Measurements from ENCODE around the gene MAPK6. TPM values are rescaled to one million over a fixed set of nuclear protein-coding genes. Genes with fewer than 3 reads are reported as not detected.

Gene MAPK6
- total and polyA plus RNA-seq, 2 of the 8 experiments (the other 6 are each of a cell fraction or from before 2014, with no cell fraction given): 22.6 to 108 TPM

DNA sequence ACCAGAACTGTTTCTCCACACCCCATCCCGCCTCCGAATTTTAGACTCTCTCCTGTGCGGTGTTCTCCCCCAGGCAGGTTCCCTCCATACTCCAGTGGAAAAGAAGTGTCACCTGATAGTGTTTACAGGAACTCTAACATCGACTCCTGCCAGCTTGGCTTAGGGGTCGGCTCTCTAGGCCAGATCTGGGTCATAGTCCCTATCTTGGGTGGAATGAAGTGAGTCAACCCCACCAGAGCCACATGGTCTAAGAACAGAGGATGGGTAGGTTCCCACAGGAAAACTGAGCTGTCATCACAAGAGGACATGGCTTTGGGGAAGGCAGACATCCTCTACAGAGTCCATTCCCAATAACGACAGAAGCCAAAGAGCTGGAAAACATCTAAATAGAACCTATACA is 87.6 kb downstream of the MAPK6 start:
- DNase-seq (ENCODE audit: low read depth in 1 of 2, low spot score in 2 of 2): no peak
- H2BK120ac ChIP-seq (replicated peaks; ENCODE audit: low read depth, low read length): no peak overlapping the region
- no peak for FAIRE-seq
- no peak overlapping the region for H3K23ac ChIP-seq (ENCODE audit: insufficient read length)
- H4K91ac ChIP-seq (replicated peaks; ENCODE audit: insufficient read length, low read length): no peak overlapping the region
- WGBS, 2 experiments (ENCODE audit: extremely low coverage in 1 of 2, insufficient coverage in 1 of 2, insufficient read length in 1 of 2, insufficient replicate concordance in 2 of 2, low coverage in 1 of 2, low lambda C conversion rate in 2 of 2, missing lambda C conversion rate in 1 of 2): 90% methylated on average over 6 of the region's 6 CpGs; no CpG with 5 or more reads in 1 of the 2 experiments
- no peaks in the 10 kb centered on the region for H3K9me3 ChIP-seq (ENCODE audit: insufficient read depth in 2 of 2, low read depth in 1 of 2, low read length in 1 of 2)
- no peak overlapping the region for H2BK15ac ChIP-seq (ENCODE audit: low read length)
- H3K27me3 ChIP-seq (replicated peaks in 1 of 4; ENCODE audit: control insufficient read depth in 3 of 4, extremely low read depth in 1 of 4, insufficient read depth in 3 of 4, low read length in 3 of 4): peaks cover 0 to 4% (median 1%) of the 10 kb centered on the region in 4 experiments; a peak in 4 of 7 replicates
- POLR2A ChIA-PET (ENCODE audit: partially characterized antibody): interaction anchor here (0.6 to 1.1 kb wide), 2 partner anchors 11 to 1055 kb away, joined by 3 read pairs; no protein-coding TSS in a partner anchor
- H3K79me1 ChIP-seq (ENCODE audit: low read depth, low read length): no peaks in the 10 kb centered on the region
- H3K36me3 ChIP-seq (ENCODE audit: control insufficient read depth in 2 of 4, insufficient read depth in 4 of 4, low read length in 3 of 4): no peaks in the 10 kb centered on the region
- no peak overlapping the region for H3K27ac ChIP-seq (ENCODE audit: low read depth, low read length)
- no peaks in the 10 kb centered on the region for H4K20me1 ChIP-seq (replicated peaks in 1 of 2; ENCODE audit: control insufficient read depth in 1 of 2, insufficient read depth in 2 of 2, low read length in 2 of 2)
- no peak overlapping the region for H3K14ac ChIP-seq (ENCODE audit: insufficient read length)
- no peak overlapping the region for H3K18ac ChIP-seq (ENCODE audit: extremely low read depth, low read length)
- no peak overlapping the region for H3K9ac ChIP-seq (replicated peaks in 1 of 4; ENCODE audit: extremely low read depth in 1 of 4, low read depth in 3 of 4, low read length in 3 of 4)
- 0 out of 7 replicates have a peak, but pooled peaks cover 0 to 2% (median 0%) of the 10 kb centered on the region in 4 experiments for H3K4me1 ChIP-seq (replicated peaks in 1 of 4; ENCODE audit: control insufficient read depth in 3 of 4, insufficient read depth in 4 of 4, low read length in 3 of 4)
- no peak overlapping the region for H3K56ac ChIP-seq (replicated peaks; ENCODE audit: insufficient read length, low read depth, low read length)
- H2BK20ac ChIP-seq (ENCODE audit: low read length): no peak overlapping the region
- no peak overlapping the region for H2AFZ ChIP-seq (ENCODE audit: low read length)
- H4K5ac ChIP-seq (ENCODE audit: insufficient read length, low read depth, low read length): no peak overlapping the region
- H2BK5ac ChIP-seq (ENCODE audit: low read depth, low read length): no peak overlapping the region
- CTCF ChIA-PET (ENCODE audit: partially characterized antibody): interaction anchor here (1.4 kb wide), 1 partner anchor 24 kb away, joined by 3 read pairs; no protein-coding TSS in a partner anchor
- H2AK5ac ChIP-seq (ENCODE audit: low read depth, low read length): no peak overlapping the region
- H3K23me2 ChIP-seq (ENCODE audit: low read depth, low read length): no peaks in the 10 kb centered on the region; the same call in 1 of the 2 replicates
- no peak overlapping the region for H4K8ac ChIP-seq (ENCODE audit: extremely low read depth, insufficient read depth, low read length)
- H3K4me3 ChIP-seq (ENCODE audit: extremely low read depth in 1 of 4, insufficient read depth in 2 of 4, low read depth in 3 of 4, low read length in 4 of 4): no peak overlapping the region
- H3K79me2 ChIP-seq (ENCODE audit: control insufficient read depth in 1 of 2, insufficient read depth in 2 of 2, low read length in 2 of 2): no peaks in the 10 kb centered on the region
- H2BK12ac ChIP-seq (ENCODE audit: low read depth, low read length): no peak overlapping the region
- no peak overlapping the region for H3K4me2 ChIP-seq (ENCODE audit: insufficient read depth in 1 of 2, low read depth in 2 of 2, low read length in 2 of 2)
- H3K4ac ChIP-seq (replicated peaks; ENCODE audit: insufficient read length, low read depth, low read length): no peak overlapping the region
- no peak for TF ChIP-seq TEAD4 (IDR thresholded peaks at IDR 0.05; ENCODE audit: low read depth, low read length)
- TF ChIP-seq MAFK (IDR thresholded peaks at IDR 0.05; ENCODE audit: low read depth, low read length): no peak
- TF ChIP-seq EP300 (IDR thresholded peaks at IDR 0.05; ENCODE audit: borderline replicate concordance in 1 of 2, low read depth in 2 of 2, low read length in 2 of 2): no peak
- TF ChIP-seq CBX5 (IDR thresholded peaks at IDR 0.05; ENCODE audit: low read depth, low read length): no peak
- TF ChIP-seq, protein P1, sequence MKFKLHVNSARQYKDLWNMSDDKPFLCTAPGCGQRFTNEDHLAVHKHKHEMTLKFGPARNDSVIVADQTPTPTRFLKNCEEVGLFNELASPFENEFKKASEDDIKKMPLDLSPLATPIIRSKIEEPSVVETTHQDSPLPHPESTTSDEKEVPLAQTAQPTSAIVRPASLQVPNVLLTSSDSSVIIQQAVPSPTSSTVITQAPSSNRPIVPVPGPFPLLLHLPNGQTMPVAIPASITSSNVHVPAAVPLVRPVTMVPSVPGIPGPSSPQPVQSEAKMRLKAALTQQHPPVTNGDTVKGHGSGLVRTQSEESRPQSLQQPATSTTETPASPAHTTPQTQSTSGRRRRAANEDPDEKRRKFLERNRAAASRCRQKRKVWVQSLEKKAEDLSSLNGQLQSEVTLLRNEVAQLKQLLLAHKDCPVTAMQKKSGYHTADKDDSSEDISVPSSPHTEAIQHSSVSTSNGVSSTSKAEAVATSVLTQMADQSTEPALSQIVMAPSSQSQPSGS (IDR thresholded peaks at IDR 0.05; ENCODE audit: low read length): no peak
- no peak for TF ChIP-seq SUZ12 (IDR thresholded peaks at IDR 0.05; ENCODE audit: low read length)
- TF ChIP-seq RAD21 (IDR thresholded peaks at IDR 0.05 in 1 of 2, conservative IDR thresholded peaks at IDR 0.05 in 1 of 2; ENCODE audit: low read depth in 2 of 2, low read length in 2 of 2): no peak
- no peak for TF ChIP-seq SP1 (IDR thresholded peaks at IDR 0.05; ENCODE audit: low read depth, low read length)
- no peak for TF ChIP-seq CBX8 (IDR thresholded peaks at IDR 0.05; ENCODE audit: borderline replicate concordance, low read depth, low read length)
- no peak for TF ChIP-seq BACH1 (IDR thresholded peaks at IDR 0.05; ENCODE audit: low read length)

Measured in H1 (cell line).